Brain microvascular endothelial cell (primary cell): Measurements from ENCODE around the gene LMTK2.

Source experiments
- DNase-seq: peaks from one replicate; pipeline ENCODE4 v3.0.0-alpha.2; 2020
- H3K27ac ChIP-seq: fragments of 250-450 bp; sonication (Bioruptor Pico); 2 replicates; pipeline ENCODE4 v1.5.1; 2020; ENCODE audit warnings: mild to moderate bottlenecking, moderate library complexity
- H3K27me3 ChIP-seq: fragments of 250-450 bp; sonication (Bioruptor Pico); replicated peaks from 2 replicates; pipeline ENCODE4 v1.5.1; 2020; ENCODE audit warnings: mild to moderate bottlenecking
- H3K36me3 ChIP-seq: fragments of 250-450 bp; sonication (Bioruptor Pico); replicated peaks from 2 replicates; pipeline ENCODE4 v1.5.1; 2020; ENCODE audit warnings: mild to moderate bottlenecking
- H3K4me3 ChIP-seq: 2 replicates; pipeline ENCODE4 v1.5.1; 2011; ENCODE audit warnings: low read depth, mild to moderate bottlenecking, control low read depth, low read length, moderate library complexity
- CTCF ChIP-seq: IDR thresholded peaks from 2 replicates; pipeline ENCODE4 v1.5.1; 2011; ENCODE audit warnings: low read depth, mild to moderate bottlenecking, moderate library complexity, low read length, control low read depth, inconsistent platforms; ENCODE audit errors: missing control alignments
- in situ Hi-C: cut with HindIII; loops from 2 replicates; pipeline ENCODE4 v1.10.0; 2017; ENCODE audit warnings: low sequenced_read_pairs, low pct_ligation_motif_present

Gene LMTK2

GRCh38 chr7:98174334-98175259 lies 67.9 kb downstream of the LMTK2 start:
- Histone ChIP-seq H3K27me3 (no peaks in the 10 kb centered on the region), H3K36me3 (peaks cover 2% of the 10 kb centered on the region), H3K27ac (no peak overlapping the region), H3K4me3 (no peak overlapping the region)
- in situ Hi-C loops, result no loop called here
- no peak for DNase-seq
- TF ChIP-seq CTCF, result no peak

DNA sequence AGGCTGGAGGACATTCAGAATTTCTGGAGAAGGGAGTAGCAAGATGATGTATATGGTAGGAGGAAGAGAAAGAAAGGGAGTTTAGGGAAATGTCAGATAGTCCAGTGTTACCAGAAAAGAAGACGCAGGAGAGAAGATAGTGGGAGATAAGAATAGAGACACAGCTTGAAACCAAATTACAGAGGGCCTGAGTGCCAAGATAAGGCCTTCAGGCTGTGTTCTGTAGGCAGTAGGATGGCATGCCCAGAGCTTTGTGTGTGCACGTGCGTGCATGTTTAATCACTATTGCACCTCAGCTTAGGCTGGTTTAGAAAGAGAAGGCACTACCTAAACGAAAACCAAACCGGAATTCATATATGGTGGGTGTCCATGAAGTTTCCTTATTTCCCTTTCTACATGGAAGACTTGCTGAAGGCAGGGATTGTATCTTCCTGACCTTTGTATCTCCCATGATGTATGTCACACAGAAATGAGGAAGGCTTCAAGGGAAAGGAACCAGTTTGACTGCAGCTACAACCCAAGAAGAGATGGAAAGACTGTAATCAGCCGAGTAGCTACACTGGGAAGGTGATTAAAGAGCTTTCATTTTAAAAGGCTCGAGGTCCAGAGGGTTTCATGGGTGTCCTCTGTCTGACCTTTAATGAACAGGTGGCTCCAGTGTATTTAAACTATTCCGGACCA lies 68.7 kb downstream of the LMTK2 start:
- Histone ChIP-seq H3K36me3 (peaks cover 2% of the 10 kb centered on the region), H3K27ac (no peak overlapping the region), H3K27me3 (no peaks in the 10 kb centered on the region), H3K4me3 (no peak overlapping the region)
- no peak for TF ChIP-seq CTCF
- no peak for DNase-seq
- in situ Hi-C loops, result no loop called here

- in situ Hi-C loops, result no loop called here
- H3K4me3 ChIP-seq, result no peak overlapping the region
- DNase-seq, result no peak
- TF ChIP-seq CTCF, result no peak
- H3K36me3 ChIP-seq, result peaks cover 2% of the 10 kb centered on the region
- H3K27ac ChIP-seq, result no peak overlapping the region
- no peaks in the 10 kb centered on the region for H3K27me3 ChIP-seq
Observed at GRCh38 chr7:98177553-98177952, 70.9 kb downstream of the LMTK2 start.

GRCh38 chr7:98178321-98178720 lies 71.7 kb downstream of the LMTK2 start:
- no peak for TF ChIP-seq CTCF
- Histone ChIP-seq H3K27me3 (no peaks in the 10 kb centered on the region), H3K4me3 (no peak overlapping the region), H3K36me3 (peaks cover 2% of the 10 kb centered on the region), H3K27ac (no peak overlapping the region)
- in situ Hi-C loops, result no loop called here
- DNase-seq, result no peak

GRCh38 chr7:98178762-98179490 lies 72.3 kb downstream of the LMTK2 start:
- Histone ChIP-seq H3K4me3 (no peak overlapping the region), H3K27ac (no peak overlapping the region), H3K27me3 (no peaks in the 10 kb centered on the region), H3K36me3 (peaks cover 2% of the 10 kb centered on the region)
- no peak for DNase-seq
- TF ChIP-seq CTCF, result no peak
- in situ Hi-C loops, result no loop called here
